HG02763 (cell line): ENCODE results near the gene HDAC10.

ENCODE experiments used
- ATAC-seq: cut with Tn5 transposase; IDR thresholded peaks from one replicate; pipeline ENCODE4 v1.9.1; 2021; ENCODE audit warnings: mild to moderate bottlenecking, moderate library complexity; ENCODE audit not compliant: unreplicated experiment

HDAC10 gene

DNA sequence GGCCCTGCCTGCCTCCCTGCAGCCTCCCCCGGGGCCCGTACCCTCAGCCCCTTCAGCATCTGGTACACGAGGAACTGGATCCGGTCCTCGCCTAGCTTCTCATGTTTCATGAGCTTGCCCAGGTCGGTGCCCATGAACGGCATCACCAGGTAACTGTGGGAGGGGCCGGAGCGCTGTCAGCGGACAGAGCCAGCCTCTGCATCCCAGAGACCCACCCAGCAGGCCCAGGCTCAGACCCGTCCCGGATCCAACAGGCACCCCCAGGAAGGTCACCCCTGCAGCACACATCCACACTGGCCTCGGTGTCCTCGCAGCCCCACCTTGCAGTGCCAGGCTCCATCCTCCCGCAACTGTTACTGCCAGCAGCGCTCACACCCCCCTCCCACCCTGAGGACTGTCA, 6.0 kb upstream of the HDAC10 start:
- no peak for ATAC-seq

DNA sequence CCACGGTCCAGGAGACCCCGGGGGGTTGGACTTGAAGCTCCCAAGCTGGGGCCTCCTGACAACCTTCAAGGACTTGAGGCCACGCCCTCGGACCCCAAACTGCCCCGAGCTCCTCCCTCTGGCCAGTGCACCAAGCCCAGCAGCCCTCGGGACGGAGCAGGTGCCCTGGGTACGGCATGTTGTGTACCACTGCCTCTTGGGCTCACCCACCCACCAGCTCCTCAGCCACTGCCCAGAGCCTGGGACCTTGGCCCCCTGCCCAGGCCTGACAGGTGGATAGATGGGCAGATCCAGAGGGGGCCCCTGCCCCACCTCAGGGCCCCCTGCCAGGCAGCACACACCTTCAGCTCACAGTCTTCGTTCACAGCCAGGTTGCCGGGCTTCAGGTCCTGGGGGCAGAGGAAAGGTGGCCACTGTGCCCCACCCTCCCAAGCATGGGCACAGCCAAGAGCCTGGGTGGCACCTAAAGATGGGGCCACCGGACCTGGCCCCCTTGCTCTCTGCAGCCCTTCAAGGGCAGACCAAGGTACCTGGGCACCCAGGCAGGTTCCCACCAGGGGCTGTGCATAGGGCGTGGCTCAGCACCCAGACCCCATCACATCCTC, 5.3 kb upstream of the HDAC10 start:
- no peak for ATAC-seq

DNA sequence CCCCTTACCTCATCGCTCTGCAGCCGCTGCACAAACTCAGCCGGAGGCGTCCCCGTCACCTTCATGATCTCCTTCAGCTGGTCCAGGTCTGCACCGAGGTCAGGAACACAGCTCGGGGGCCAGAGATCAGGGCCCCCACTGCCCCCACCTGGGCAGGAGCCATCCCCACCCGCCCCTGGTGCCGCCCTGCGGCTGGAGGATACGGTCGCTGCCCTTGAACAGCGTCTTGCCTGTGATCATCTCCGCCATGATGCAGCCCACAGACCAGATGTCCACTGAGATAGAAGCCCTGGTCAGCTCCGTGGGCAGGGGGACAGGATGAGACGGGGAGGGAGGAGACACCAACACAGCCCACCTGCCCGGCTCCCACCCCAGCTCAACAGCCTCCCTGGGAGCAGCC, 4.5 kb upstream of the HDAC10 start:
- ATAC-seq, result no peak

DNA sequence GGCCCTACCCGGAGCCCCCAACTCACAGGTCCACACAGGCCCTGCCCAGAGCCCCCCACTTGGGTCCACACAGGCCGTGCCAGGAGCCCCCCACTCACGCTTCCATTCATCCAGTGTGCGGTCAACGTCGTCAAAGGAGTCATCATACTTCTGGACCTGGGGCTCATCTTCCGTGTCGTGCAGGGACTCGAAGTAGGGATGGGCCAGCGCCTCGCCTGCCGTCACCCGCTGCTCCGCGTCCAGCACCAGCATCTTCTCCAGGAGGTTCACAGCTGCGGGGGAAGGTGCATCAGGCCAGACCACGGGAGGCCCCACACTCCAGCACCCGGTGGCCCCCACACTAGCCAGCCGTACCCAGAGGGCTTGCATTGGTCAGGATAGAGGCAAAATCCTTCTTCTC, 4.0 kb upstream of the HDAC10 start:
- no peak for ATAC-seq

DNA sequence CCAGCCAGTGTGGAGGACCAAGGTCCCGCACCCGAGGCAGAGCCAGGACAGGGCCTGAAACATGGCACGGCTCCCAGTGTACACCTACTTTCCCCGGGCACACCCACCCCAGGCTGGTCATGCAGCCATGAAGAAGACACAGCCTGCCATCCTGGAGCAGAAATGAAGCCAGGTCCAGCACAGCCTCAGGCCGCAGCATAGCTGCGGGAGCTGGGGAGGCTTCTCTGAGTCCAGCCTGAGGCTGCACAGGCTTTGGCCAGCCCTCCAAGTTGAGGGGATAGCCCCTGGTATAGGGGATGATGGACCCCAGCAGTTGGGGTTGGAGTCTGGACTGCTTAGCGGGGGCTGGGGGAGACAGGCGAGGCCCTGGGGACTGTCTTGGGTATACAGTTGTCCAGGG, 2.9 kb upstream of the HDAC10 start:
- no peak for ATAC-seq

DNA sequence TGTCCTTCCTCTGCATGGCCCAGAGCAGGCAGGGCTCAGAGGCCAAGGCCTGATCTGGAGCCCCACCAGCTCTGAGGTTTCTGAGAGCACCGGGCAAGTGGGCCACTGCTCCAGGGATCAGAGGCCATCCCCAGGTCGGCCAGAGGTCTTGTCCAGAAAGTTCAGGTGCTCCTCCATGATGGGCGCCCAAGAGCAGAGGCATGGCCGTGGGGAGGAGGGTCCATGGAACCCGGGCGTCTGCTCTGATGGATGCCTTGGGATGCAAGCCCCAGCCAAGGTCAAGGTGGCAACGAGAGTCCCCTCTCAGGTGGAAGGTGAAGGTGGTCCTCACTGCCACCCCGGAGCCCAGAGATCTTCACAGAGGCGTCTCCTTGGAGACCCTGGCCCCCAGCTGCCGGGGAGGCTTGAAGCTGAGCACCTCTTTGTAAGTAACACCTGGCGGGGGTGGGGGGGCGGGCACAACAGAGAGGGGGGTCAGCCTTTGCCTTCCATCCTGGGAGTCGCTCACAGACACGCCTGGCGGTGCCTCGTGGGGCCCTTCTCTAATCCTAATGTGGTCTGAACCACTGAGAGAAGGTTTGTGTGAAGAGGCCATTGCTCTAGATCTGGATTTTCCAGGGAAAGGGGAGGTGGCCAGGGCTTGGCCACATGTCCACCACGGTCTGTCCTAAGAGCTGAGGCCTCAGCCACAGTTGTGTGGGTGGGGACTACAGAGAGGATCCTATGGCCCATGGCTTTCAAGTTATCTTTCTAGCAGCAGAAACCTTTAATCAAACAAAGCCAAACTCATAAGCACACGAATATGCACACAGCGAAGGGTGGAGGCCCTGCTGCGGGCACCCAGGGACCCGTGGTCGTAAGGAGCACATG, 2.2 kb upstream of the HDAC10 start:
- ATAC-seq, result no peak

DNA sequence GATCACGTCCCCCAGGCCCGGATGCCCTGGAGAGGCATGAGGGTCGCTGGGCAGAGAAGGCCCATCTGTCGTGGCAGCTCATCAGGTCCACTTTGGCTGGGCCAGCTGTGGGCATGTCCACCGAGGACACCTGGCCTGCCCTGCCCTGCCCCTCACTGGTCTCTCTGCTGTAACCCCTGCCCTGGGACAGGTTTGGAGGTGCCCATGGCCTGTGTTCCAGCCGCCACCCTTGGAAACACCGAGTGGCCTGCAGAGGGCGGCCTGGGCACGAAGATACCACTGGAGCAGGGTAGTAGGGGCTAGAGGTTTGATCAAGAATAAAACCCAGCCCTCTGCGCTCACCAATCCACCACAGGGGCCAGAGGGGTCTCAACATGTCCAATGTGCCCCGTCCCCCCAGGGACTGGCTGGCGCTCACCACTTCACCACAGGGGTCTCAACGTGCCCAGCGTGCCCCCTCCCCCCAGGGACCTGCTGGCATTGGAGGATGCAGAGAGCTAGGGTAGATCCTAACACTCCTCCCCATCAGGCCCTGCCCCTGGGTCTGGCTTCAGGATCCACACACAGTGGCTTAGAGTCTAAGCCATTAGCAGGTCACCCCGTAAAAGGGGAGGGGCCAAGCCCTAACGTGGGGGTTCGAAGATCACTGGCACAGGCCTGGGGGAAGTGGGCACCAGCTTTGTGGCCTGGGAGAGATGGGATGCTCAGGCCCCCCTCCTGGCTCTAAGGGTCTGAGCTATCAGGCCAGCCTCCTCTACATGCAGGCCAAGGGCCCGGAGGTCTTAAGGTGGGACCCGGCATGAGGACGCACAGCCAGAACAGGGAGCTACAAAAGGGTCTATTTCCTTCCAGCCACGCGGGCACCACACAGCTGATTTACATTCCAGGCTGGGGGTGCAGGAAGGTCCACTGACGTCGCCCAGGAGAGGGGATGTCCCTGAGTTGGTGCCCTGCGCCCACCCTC, 1.3 kb upstream of the HDAC10 start:
- no peak for ATAC-seq

DNA sequence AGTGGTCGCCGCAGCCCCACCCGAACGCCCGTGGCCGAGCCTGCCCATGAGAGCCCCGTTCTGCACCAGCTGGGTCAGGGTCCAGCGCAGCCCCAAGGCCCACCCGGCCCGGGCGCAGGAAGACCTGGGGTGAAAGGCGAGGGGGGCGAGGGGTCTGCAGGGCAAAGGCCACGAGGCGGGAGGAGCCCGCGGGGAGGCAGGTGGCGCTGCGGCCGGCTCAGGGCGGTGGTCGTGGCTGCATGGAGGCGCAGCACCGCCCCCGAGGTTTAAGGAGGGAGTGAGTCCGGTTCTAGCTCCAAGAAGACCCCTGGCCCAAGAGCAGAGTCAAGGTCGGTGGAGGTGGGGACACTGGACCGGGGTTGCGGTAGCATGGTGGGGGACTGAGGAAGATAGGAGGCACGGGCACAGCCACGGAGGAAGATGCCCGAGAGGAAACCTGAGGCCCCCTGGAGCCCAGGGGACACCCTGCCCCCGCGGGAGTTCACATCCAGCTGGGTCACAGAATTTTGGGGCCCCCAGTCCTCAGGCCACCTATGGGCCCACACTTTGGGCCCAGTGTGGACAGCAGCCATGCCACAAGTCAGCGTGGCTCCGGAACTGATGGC, 514 bp upstream of the HDAC10 start:
- ATAC-seq, result peak; percentile 8

DNA sequence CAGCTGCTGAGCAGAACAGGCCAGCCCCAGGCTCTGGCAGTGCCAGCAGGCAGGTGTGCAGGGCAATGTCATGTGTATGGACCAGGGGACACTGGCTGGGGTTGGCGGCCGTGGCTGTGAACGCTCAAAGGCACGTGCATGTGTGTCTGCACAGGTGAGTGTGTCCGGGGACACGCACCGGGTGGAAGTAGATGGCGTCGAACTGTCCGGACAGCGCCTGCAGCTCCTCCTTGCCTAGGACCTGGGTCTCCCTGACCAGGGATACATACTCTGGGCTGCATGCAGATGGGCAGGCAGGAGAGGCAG, 863 bp downstream of the HDAC10 start:
- ATAC-seq, result no peak

DNA sequence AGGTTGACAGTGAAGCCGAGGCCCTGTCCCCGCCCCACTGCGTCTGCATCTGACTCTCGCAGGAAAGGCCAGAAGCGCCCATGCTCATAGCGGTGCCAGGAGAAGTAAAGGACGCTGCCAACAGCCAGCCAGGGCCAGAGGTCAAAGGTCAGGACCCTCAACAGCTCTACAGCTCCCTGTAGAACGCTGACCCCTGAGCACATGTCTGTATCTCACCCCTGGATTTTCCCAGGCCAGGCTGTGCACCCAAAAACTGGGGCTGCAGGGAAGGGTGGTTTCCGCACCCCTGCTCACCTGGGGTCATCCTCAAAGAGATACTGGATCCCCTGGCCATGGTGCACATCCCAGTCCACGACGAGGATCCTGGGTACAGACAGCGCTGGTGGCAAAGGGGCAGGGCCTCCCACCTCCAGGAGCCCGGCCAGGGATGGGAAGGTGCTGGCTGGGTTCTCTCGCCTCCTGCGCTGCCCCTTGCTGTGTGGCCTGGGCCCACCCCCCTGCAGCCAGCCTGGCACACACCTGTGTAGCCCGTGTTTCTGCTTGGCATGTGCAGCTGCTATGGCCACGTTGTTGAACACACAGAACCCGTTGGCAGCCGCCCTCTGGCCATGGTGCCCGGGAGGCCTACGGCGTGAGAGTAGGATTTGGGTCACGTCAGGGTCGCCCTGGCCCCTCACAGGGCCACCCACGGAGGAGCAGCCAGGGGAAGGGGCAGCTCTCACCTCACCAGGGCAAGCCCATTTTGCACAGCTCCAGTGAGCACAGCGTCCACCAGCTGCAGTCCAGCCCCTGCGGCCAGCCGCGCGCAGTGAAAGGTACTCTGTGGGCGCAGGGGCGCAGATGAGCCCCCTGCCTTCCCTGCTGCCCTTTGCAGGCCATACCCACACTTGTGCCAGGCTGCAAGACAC, 1.5 kb downstream of the HDAC10 start:
- no peak for ATAC-seq

DNA sequence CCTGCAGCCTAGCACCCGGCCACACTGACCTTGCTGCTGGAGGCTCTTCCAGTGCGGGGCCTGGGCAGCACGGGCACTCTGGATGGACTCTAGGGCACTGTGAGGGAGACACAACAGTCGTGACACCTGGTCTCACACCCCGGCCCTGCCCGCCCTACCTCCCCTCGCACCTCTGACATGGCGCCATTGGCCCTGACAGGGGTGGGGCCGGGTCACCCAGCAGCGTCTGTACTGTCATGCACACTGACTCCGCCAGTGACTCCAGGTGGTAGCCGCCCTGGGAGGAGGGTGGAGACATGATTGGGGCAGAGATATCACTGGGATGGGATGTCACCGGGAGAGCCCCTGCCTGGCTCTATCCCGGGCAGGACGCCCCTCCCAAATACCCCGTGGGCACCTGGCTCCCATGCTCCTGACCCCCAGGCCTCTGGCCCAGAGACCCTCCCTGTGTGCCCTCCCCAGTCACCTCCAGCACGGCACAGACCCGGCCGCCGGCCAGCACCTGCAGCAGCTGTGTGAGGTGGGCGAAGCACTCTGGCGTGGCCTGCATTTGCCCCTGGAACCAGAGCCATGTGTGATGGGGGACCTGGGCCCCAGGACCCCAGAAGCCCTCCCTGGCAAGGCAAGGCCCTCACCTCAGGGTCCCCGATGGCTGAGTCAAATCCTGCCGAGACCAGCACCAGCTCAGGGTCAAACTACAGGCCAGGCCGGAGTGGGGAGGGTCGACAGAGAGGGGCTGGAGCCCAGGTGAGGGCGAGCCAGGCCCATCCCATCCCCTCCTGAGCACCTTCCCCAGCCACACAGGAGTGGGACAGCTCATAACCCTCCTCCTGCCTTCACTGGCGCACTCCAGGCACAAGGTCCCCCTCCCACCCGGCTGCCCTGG, 2.6 kb downstream of the HDAC10 start:
- no peak for ATAC-seq

DNA sequence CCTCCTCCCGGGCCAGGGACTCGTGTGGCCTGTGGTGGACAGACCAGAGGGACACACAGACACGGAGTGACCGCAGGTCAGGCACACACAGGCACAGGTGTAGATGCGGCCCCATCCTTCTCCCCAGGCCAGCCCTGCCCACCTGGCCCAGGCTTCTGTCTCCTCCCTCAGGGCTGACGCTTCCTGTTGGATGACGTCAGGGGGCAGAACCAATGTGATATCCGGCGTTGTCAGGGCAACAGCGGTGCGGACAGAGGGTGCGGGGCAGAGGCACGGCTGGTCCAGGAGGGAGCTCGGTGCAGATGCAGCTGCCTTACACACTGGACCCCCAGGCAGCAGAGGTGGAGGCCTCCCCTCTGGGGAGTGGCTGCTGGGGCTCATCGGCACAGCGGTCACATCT, 3.3 kb downstream of the HDAC10 start:
- ATAC-seq, result no peak

DNA sequence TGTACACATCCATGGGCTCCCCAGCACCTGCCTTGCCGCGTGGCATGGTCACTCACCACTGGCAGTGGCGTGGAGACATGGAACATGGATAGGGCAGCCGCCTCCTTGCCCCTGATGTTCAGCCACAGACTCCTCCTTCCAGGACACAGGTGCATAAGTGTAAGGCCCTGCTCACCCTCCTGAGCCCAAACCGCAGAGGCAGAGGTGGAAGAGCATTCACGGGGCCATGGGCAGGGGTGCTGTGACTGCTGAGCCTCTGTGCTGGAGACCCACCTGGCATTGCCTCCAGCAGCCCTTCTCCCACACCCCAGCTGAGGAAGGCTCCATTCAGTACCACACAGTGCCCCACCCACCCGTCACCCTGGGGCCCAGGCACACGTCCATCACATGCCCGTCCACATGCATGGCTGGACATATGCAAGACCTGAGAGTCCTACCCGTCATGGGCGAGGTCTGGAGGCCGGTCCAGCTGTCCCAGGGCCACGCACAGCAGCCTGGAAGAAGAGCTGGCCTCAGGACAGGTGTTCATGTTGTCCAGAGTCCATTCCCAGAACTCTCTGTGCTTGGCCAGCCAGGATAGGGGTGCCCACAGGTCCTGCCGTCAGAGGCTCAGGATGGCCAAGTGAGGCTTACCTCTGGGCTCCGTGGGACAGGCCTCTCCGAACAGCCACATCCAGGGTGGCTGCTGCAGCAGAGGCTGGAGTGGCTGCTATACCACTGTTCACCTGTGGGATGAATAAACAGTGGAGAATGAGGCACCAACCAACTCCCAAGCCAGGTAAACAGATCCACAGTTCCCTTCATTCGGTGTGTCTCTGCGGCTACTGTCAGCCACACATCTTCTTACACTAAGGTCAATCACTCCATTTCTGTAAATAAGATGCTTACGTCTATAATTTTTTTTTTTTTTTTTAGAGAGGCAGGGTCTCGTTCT, 4.6 kb downstream of the HDAC10 start:
- no peak for ATAC-seq

DNA sequence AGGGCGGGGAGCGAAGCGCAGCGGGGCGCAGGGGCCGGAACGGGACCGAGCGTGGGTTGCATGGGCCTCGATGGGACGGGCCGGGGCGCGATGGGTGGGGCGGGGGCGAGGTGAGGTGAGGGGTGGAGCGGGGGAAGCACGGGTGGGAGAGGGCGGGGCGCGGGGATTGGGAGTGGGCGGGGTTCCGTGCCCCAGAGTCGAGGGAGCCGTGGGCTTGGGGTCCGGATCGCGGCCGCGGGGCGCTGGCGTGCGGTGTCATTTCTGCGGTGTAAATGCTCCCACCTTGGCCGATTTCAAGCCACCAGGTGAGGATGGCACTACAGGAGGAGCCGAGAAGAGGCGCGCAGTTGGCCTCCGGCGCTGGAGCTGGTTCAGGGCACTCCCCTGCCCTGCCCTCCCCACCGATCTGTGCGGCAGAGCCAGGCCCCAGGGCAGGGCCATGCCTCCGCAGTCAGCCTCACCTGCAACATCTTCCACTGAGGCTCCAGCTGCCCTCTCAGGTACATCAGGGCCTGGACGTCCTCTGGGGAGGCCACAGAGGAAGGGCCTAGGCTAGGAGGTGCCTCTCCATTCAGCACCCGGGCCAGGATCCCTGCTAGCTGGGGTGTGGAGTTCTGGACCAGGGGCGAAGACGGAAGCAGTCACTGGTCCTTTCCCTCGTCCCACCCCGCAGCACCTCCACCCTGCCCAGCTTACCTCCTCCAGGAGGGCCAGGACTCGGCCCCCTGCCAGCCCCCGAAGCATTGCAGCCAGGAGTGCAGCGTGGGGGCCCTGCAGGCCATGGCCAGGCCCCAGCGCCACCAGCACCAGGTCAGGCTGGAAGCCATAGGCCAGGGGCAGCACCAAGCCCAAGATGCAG, 5.6 kb downstream of the HDAC10 start:
- peak; percentile 4 for ATAC-seq

DNA sequence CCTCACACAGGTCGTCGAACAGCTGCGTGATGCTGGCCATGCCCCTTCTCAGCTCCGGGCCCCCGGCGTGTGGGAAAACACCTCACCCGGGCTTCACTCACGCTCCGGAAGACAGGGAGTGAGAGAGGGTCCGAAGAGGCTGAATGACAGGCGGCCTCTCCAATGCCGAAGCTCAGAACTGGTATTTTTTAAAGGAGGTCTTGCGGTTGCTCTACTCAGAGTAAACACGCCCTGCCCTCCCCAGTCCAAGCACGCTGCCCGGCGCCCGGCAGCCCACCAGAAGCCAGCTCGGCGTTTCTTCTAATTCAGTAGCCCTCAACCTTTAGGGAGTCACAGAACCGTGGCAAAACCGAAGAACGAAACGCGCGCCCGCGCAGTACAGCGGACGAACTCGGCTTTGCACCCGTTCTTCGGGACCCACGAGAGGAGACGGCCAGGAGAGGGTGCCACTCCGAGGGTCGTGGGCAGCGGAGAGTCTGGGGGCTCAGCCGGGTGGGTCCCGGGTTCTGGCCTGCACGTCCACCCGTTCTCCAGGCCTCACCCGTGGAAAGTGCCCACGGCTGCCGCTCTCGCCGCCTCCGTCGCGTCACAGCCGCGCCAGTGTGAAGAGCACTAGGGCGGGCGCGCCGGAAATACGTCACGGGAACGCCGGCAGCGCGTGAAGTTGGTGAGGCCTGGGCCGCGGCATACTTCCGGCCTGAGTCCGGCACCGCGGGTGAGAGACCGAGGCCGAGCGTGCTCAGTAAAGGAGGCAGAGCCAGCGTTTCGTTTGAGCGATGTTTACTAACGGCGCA, 6.4 kb downstream of the HDAC10 start, which contains the start of gene TUBGCP6:
Gene TUBGCP6, minus strand, starts transcription at position 604 of the 794 bp plus-strand sequence. Its CDS starts 564 bp downstream, at position 40.
- ATAC-seq, result peak; percentile 74
